Stimulated activated CD8-positive, alpha-beta memory T cell treated with anti-CD3 and anti-CD28 coated beads, Interleukin-4, amount 100 ng/mL, for 4 hours (primary cell): Measurements from ENCODE around the gene SPEG.

ENCODE experiments used
- DNase-seq, 2 donors: peaks; one replicate each; pipeline ENCODE4 v3.0.0-alpha.2; 2020; ENCODE audit warnings: low read depth in 2 of 2, low spot score in 1 of 2

The SPEG gene

GRCh38 chr2:219442256-219443015, 7.8 kb downstream of the SPEG start:
- DNase-seq: no peak

GRCh38 chr2:219443016-219443696, 8.5 kb downstream of the SPEG start:
- DNase-seq: no peak

GRCh38 chr2:219443697-219444023, 9.0 kb downstream of the SPEG start:
- no peak for DNase-seq

GRCh38 chr2:219444566-219445091, 10.0 kb downstream of the SPEG start:
- no peak for DNase-seq

DNA sequence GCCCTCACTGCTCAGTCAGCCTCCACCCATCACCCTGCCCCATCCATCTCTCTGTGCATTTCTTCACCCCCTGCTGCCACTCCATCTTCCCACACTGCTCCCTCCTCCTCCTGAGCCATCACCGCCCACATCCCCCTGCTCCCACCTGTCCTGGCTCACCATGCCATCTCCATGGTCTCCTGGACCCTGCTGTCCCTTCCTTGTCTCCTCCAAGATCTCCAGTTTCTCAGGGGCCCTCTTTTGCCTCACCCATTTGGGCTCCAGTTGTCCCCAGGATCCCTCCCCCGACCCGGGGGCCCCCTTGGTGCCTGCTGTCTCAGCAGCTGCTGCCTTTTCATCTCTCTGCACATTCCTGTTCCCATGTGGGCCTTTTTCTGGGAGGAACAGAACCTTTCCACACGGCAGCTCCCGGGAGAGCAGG, 10.6 kb downstream of the SPEG start:
- DNase-seq: no peak

DNA sequence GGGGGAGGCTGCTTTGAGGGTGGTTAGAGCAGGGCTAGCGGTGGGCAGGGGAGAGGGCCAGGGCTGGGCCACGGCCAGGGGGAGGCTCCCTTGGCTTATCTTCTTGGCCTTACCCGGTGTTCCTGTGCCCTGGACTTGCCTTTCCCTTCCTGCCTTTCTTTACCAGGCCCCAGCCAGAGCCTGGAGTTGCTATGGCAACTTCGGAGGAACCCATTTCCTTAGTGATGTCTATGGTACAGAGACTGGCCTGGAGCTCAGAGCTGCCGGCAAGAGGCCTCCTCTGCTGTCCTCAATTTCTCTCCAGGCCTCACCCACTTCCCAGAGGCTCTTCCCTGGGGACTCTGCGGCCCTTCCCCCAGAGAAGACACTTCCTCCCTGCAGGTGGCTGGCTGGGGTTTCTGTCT, 11.5 kb downstream of the SPEG start:
- DNase-seq: no peak

DNA sequence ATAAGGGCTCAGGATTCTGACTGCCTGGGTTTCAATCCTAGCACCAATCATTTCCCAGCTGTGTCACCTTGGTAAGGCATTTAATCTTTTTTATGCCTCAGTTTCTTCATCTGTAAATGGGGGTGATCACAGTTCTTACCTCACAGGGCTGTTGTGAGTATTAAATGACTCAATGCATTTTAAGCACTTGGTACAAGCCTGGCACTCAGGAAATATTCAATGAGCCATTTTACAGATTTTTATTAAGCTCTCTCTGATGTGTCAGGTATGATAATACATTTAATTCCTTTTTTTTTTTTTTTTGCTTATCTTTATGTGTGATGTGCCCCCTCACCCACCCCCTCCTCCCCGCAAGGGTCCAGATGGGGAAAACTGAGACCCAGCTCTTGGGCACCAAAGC, 12.0 kb downstream of the SPEG start:
- DNase-seq: no peak

GRCh38 chr2:219447242-219448098, 12.8 kb downstream of the SPEG start:
- DNase-seq: no peak

GRCh38 chr2:219448099-219448775, 13.6 kb downstream of the SPEG start:
- DNase-seq: no peak

GRCh38 chr2:219448776-219449341, 14.2 kb downstream of the SPEG start:
- no peak for DNase-seq

DNA sequence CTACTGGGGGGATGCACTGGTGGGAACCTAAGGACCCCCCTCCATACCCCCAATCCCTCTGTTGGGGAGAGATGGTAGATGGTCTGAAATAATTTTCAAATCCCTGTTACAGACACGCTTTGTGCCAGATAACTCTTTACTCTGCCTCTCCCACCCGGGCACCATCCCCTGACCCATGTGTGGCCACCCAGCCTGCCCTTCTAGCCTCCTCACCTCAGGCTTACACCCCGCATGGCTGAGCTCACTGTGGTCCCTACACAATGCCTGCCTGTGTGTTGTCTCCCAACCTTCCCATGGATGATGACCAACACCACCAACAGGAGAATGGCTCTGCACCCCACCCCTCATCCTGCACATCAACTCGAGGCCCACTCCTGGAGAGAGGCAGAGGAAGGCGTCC, 15.0 kb downstream of the SPEG start:
- DNase-seq: no peak

DNA sequence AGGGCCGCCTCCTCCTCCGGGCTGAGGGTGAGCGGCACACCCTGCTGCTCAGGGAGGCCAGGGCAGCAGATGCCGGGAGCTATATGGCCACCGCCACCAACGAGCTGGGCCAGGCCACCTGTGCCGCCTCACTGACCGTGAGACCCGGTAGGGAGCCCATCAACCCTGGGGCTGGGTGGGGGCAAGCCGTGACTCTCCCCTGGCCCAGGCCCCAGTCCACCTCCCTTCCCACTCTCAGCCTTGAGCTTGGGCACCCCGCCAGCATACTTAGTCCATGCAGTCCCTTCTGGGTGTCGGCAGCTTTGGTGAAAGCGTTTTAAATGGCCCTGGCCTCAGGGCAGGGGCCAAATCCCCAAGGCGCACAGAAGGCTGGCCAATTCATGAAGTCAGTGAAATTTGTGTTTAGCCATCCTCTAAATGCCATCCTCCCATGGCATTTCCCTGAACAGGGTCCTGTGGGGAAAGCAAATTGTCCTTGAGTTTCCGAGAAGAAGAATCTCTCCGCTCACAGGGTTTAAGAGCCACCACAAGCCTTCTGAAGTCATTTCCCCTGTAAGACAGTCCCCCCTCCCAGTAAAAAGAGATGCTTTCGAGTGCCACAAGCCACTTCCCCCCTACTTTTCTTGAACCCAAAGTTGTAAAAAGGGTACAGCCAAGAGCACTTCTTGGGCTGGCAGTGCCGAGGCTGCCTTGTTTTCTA, 17.2 kb downstream of the SPEG start:
- no peak for DNase-seq

- DNase-seq: no peak
Observed at GRCh38 chr2:219452361-219453317, 18.0 kb downstream of the SPEG start.

DNA sequence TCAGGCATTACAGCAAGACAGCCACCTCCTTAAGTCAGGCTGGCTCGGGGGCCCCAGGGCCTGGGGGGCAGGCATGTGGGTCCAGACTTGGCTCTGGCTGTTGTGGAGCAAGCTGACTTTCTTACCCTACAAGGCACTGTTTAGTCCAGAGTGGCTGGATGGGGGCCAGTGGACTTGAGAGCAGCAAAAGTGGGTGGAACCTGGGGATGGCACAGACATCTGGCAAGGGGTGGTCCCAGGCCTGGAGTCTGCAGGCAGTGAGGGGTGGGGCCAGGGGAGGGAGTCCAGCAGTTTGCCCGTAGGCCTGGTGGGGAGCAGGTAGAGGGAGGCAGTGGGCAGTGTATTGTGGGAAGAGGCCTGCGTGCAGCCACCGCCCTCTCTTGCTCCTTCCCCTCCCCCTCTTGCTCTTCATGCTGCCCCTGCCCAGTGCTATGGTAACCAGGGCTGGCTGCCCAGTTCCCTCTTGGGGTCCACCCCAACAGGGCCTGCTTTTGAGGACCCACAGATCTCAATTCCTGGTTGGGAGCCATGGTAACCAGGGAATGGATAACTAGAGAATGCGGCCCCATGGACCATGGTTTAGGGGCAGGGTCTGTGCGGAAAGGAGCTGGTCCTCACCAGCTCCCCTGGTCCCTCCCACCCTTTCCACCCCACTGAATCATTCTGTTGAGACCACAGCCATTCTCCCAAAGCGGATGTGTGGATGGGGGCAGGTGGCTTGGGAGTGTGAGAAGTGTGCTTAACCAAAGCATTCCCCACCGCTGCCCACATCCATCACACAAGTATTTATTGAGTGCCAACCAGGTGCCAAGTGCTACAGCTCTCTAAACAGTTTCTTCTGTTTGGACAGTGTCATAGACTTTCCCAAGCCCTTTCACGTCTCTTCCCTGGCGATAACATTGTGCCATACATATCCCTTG, 19.3 kb downstream of the SPEG start:
- DNase-seq: no peak

DNA sequence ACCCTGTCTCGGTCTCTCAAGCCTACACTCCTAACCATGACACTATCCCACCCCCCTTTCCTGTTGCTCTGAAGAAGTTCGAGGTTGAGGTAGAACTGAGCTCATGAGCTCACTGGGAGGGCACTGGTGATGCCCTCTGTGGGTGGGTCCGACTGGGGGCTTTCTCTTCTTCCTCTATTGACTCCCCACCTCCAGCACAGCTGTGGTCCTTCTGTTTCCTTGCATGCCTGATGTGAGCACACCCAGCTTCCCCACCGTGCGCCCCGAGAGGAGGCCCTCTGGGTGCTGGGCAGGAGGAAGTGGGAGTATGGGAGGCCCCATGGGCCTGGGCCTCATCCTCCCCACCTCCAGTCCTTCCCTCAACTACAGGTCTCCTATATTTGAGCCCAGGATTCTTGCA, 20.9 kb downstream of the SPEG start:
- DNase-seq: no peak

- DNase-seq: no peak
Observed at GRCh38 chr2:219457784-219458369, 23.2 kb downstream of the SPEG start.

- DNase-seq: no peak
Observed at GRCh38 chr2:219458996-219459395, 24.4 kb downstream of the SPEG start.
